ENCODE measurements around the gene TANC1. TPM values are rescaled to one million over a fixed set of nuclear protein-coding genes. Genes with fewer than 3 reads are reported as not detected.
"Not testable (repeated sequence)": the region's sequence is repeated elsewhere in the genome, so short reads cannot be mapped to it uniquely, and the experiment has no call there.

The TANC1 gene
- total RNA-seq, 1 donor from 2014 or later = 61.9 TPM

- no peak for DNase-seq (ENCODE audit: extremely low spot score in 2 of 2)
- H3K4me1 ChIP-seq = peaks cover 47% of the 10 kb centered on the region
- H3K4me3 ChIP-seq = no peak overlapping the region
- H3K36me3 ChIP-seq = no peaks in the 10 kb centered on the region
- intact Hi-C loops (cut with DNase I) = no loop called here
- TF ChIP-seq POLR2AphosphoS5 (IDR thresholded peaks at IDR 0.05; ENCODE audit: insufficient read depth in 1 of 2, low read depth in 1 of 2) (no peak), POLR2A (IDR thresholded peaks at IDR 0.05) (no peak), CTCF (IDR thresholded peaks at IDR 0.05) (no peak)
- no peaks in the 10 kb centered on the region for H3K9me3 ChIP-seq
- H3K27ac ChIP-seq = no peak overlapping the region
- H3K27me3 ChIP-seq = no peaks in the 10 kb centered on the region
Observed at GRCh38 chr2:159140070-159140769, 171.8 kb downstream of the TANC1 start.

- H3K4me1 ChIP-seq = peaks cover 41% of the 10 kb centered on the region
- H3K9me3 ChIP-seq; H3K27ac ChIP-seq; H3K36me3 ChIP-seq; H3K4me3 ChIP-seq; intact Hi-C loops (cut with DNase I); H3K27me3 ChIP-seq; DNase-seq (ENCODE audit: extremely low spot score in 2 of 2): not testable (repeated sequence)
Observed at GRCh38 chr2:159140821-159141220, 172.4 kb downstream of the TANC1 start.

GRCh38 chr2:159144776-159145614 lies 176.6 kb downstream of the TANC1 start:
- no peak for TF ChIP-seq CTCF (IDR thresholded peaks at IDR 0.05)
- TF ChIP-seq POLR2A (IDR thresholded peaks at IDR 0.05) = no peak
- TF ChIP-seq POLR2AphosphoS5 (IDR thresholded peaks at IDR 0.05; ENCODE audit: insufficient read depth in 1 of 2, low read depth in 1 of 2) = no peak
- intact Hi-C loops (cut with DNase I) = no loop called here
- Histone ChIP-seq H3K36me3 (no peaks in the 10 kb centered on the region), H3K9me3 (no peaks in the 10 kb centered on the region), H3K4me1 (peaks cover 21% of the 10 kb centered on the region), H3K27ac (no peak overlapping the region), H3K4me3 (no peak overlapping the region), H3K27me3 (no peaks in the 10 kb centered on the region)
- DNase-seq (ENCODE audit: extremely low spot score in 2 of 2) = no peak

- Histone ChIP-seq H3K4me3 (no peak overlapping the region), H3K27me3 (no peaks in the 10 kb centered on the region), H3K27ac (no peak overlapping the region), H3K4me1 (peaks cover 21% of the 10 kb centered on the region), H3K36me3 (peaks cover 0 to 6% of the 10 kb centered on the region in 2 donors), H3K9me3 (no peaks in the 10 kb centered on the region)
- intact Hi-C loops (cut with DNase I) = no loop called here
- TF ChIP-seq CTCF (IDR thresholded peaks at IDR 0.05) (no peak), POLR2A (IDR thresholded peaks at IDR 0.05) (no peak), POLR2AphosphoS5 (IDR thresholded peaks at IDR 0.05; ENCODE audit: insufficient read depth in 1 of 2, low read depth in 1 of 2) (no peak)
- no peak for DNase-seq (ENCODE audit: extremely low spot score in 2 of 2)
Observed at GRCh38 chr2:159145745-159146354, 177.4 kb downstream of the TANC1 start.

- no peak overlapping the region for H3K27ac ChIP-seq
- H3K27me3 ChIP-seq = no peaks in the 10 kb centered on the region
- H3K9me3 ChIP-seq = no peaks in the 10 kb centered on the region
- H3K36me3 ChIP-seq = peaks cover 0 to 6% of the 10 kb centered on the region in 2 donors
- TF ChIP-seq CTCF (IDR thresholded peaks at IDR 0.05) = no peak
- TF ChIP-seq POLR2A (IDR thresholded peaks at IDR 0.05) = no peak
- peak; percentile 30 to 52 for TF ChIP-seq POLR2AphosphoS5 (IDR thresholded peaks at IDR 0.05; ENCODE audit: insufficient read depth in 1 of 2, low read depth in 1 of 2)
- no peak for DNase-seq (ENCODE audit: extremely low spot score in 2 of 2)
- H3K4me1 ChIP-seq = peaks cover 21% of the 10 kb centered on the region
- H3K4me3 ChIP-seq = no peak overlapping the region
- intact Hi-C loops (cut with DNase I) = no loop called here
Observed at GRCh38 chr2:159146996-159147666, 178.7 kb downstream of the TANC1 start.

Measured in vagina (tissue), 2 donors.